Activated CD4-positive, alpha-beta T cell treated with anti-CD3 and anti-CD28 coated beads, Interleukin-2, Interleukin-4, amounts not matched to agents 100 ng/mL and 50 ng/mL, durations not matched to agents 16 hours and 8 hours (primary cell): ENCODE measurements around the gene VWCE.

Experiments used
- DNase-seq: peaks from one replicate; pipeline ENCODE4 v3.0.0-alpha.2; 2020; ENCODE audit warnings: low spot score

VWCE gene, protein sequence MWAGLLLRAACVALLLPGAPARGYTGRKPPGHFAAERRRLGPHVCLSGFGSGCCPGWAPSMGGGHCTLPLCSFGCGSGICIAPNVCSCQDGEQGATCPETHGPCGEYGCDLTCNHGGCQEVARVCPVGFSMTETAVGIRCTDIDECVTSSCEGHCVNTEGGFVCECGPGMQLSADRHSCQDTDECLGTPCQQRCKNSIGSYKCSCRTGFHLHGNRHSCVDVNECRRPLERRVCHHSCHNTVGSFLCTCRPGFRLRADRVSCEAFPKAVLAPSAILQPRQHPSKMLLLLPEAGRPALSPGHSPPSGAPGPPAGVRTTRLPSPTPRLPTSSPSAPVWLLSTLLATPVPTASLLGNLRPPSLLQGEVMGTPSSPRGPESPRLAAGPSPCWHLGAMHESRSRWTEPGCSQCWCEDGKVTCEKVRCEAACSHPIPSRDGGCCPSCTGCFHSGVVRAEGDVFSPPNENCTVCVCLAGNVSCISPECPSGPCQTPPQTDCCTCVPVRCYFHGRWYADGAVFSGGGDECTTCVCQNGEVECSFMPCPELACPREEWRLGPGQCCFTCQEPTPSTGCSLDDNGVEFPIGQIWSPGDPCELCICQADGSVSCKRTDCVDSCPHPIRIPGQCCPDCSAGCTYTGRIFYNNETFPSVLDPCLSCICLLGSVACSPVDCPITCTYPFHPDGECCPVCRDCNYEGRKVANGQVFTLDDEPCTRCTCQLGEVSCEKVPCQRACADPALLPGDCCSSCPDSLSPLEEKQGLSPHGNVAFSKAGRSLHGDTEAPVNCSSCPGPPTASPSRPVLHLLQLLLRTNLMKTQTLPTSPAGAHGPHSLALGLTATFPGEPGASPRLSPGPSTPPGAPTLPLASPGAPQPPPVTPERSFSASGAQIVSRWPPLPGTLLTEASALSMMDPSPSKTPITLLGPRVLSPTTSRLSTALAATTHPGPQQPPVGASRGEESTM

DNA sequence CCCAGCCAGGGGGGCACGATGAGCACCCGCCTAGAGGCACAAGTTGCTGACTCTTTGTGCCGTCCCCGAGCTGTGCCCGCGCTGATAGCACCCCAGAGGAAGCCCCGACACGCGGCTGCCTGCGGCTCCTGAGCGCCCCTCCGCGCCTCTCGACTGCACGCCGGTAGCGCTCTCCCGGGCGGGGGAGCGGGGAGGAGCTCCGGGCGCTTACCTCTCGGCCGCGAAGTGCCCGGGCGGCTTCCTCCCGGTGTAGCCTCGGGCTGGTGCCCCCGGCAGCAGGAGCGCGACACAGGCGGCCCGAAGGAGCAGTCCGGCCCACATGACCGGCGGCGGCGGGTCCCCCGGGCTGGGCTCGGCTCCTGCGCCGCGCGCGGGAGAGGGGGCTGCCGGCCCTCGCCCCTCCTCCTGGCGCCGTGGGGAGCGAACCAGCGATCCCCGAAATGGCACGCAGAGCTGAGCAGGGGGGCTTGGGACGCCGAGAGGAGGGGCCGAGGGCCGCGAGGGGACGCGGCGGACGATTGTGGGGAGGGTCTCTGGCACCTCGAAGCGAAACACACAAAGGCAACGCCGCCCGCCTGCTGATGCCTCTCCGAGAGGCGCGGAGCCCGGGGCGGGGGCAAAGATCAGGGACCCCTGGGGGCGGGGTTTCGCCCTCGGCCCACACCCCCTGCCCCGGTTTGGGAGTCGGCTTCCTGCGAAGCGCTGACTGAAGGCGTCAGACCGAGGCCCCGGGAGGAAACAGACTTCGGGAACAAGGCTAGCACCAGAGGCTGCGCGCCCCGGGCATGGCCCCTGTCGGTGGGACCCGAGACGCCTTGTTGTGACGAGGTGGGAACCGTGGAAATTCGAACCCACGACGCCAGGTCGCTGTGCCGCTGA lies at the start of gene VWCE:
Gene VWCE (minus strand): TSS at position 600 of the 879 bp plus-strand sequence. CDS start 279 bp downstream, at position 321.
- peak; percentile 76 for DNase-seq

DNA sequence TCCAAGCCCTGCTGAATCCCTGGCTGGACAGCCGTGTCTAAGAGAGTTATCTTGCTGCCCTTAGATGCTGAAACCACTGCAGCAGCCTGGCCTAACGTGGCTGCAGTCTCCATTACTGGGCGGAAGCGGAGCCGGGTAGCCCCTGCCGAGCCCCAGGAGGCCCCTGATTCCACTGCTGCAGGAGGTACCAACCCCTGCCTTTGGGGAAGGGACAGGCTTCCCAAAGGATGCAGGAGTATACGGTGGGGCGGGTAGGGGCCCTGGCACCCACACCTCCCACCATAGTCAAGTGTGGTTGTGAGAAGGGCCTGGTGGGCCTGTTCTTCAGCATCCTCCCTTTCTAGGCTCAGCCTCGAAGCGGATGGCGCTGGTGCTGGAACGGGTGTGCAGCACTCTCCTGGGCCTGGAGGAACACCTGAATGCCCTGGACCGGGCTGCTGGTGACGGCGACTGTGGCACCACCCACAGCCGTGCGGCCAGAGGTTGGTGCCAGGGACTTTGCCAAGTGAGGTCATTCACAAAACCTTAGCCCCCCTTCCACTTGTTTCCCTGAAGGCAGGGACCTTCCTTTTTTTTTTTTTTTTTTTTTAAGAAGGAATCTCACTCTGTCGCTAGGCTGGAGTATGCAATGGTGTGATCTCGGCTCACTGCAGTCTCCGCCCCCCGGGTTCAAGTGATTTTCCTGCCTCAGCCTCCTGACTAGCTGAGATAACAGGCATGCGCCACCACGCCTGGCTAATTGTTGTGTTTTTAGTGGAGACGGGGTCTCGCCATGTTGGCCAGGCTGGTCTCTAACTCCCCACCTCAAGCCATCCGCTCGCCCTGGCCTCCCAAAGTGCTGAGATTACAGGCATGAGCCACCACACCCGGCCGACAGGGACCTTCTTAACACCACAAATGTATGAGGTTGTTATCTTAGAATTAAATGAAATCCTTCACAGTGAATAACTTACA lies 49.0 kb upstream of the VWCE start:
- DNase-seq = no peak

DNA sequence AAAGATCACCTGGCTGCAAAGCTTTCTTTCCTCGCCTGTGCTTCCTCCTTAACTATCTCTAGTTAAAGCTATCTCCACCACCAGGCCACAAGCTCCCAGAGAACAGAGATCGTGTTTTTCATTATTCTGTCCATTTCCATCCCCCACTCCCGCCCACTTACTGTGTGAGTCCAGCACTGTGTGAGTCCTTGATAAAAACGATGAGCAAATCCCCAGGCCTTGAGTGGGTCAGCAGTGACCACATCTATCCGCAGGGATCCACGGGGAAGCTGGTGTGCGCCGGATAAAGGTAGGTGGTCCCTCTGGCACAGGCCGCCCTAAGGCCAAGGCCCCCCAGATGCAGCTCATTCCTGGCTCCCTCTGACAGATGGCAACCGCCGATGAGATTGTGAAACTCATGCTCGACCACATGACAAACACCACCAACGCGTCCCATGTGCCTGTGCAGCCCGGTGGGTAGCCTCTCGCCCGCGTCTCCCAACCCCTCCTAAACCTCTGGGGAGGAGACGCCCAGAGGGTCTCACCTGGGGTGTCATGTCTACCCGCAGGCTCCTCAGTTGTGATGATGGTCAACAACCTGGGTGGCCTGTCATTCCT lies 47.2 kb upstream of the VWCE start:
- DNase-seq = no peak

DNA sequence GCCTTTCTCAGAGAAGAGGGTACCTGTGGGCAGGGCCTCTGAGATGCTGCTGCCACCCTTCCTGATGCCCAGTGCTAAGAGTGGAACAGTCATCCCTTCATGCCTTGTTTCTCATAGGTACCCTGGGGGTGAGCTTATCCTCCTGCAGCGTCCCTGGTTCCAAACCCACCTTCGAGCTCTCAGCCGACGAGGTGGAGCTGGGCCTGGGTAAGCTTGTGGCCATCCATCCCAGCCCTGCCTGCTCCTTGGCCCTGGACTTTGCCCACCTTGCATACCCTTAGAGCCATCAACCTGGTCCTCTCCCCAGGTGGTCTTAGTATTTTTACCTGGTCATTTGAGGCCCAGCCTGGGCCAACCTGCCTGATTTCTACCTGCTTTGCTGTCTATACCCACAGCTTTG lies 46.6 kb upstream of the VWCE start:
- DNase-seq = no peak

DNA sequence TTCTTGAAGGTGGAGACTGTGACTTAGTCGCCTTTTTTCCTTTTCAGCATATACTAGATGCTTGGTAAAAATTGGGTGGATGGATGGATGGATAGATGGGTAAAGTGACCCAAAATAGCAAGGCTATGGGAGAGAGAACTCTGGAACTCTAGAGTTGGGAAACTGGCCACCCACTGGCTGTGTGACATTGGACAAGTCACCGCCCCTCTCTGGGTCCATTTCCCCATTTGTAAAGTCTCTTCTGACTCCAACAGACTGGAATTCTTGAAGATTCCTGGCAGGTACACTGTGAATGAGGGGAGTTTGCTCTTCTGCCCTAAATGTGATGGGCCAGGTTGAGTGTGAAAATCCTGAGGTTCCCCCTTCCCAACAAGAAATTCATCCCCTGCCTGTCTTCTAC lies 45.9 kb upstream of the VWCE start:
- DNase-seq = no peak

DNA sequence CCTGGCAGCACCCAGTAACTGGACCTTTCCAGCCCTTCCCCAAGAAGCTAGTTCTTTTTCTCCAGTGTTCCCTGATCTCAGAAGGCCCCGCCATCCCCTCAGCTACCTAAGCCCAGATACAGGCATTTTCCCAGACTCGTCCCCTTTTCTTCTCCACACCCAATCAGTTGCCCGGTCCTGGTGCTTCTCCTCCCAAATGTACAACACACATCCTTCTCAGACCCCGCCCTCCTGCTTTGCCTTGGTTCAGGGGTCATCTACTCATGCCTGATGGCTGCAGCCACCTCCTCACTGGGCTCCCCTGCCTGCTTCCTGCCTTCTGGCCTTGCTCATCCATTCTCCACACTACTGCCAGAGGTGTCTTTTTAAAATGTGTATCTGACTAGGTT lies 44.4 kb upstream of the VWCE start:
- DNase-seq = no peak

DNA sequence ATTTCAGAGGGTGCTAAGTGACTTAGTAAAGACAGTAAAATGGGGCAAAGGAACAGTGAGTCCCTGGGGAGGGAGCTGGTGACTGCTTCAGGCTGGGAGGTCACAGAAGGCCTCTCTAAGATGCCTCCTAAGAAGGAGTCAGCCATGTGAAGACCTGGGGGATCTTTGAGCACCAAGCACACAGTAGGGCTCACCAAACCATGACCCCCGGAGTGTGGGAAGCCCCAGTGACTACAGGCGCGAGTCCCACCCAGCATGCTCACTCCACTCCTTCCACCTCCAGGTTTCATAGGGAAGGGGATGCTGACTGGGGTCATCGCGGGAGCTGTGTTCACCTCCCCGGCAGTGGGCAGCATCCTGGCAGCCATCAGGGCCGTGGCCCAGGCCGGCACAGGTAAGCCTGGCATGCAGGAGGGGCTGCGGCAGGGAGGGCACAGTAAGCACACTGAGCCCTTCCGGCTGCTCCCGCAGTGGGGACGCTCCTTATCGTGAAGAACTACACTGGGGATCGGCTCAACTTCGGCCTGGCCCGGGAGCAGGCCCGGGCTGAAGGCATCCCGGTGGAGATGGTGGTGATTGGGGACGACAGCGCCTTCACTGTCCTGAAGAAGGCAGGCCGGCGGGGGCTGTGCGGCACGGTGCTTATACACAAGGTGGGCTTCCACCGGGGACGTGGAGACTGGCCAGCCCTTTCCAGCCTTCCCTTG lies 43.8 kb upstream of the VWCE start:
- no peak for DNase-seq

DNA sequence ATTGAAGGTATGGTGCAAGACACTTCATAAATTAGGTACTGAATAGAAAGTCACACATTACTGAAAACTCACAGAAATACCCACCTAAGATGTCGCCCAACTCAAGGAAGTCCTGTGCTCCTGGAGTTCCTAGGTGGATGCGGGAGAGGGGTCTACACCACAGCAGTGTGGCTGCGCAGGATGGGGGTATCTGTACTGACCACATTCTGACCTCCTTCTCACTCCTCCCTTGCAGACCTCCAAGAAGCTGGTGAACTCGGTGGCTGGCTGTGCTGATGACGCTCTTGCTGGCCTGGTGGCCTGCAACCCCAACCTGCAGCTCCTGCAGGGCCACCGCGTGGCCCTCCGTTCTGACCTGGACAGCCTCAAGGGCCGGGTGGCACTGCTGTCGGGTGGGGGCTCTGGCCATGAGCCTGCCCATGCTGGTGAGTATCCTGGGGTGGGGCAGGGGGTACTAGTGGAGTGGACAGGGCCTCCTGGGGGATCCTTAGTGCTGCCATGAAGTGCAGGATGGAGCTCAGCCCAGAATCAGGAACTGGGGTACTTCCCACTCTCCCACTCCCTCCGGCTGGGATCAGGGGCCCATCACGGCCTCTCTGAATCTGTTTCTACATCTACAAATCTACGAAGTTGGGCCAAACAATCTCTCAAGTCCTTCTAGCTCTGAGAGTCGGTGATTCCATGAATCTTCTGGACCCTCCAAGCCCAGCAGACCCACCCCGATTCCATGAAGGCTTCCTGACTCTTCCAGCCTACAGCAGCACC lies 42.8 kb upstream of the VWCE start:
- DNase-seq = no peak

DNA sequence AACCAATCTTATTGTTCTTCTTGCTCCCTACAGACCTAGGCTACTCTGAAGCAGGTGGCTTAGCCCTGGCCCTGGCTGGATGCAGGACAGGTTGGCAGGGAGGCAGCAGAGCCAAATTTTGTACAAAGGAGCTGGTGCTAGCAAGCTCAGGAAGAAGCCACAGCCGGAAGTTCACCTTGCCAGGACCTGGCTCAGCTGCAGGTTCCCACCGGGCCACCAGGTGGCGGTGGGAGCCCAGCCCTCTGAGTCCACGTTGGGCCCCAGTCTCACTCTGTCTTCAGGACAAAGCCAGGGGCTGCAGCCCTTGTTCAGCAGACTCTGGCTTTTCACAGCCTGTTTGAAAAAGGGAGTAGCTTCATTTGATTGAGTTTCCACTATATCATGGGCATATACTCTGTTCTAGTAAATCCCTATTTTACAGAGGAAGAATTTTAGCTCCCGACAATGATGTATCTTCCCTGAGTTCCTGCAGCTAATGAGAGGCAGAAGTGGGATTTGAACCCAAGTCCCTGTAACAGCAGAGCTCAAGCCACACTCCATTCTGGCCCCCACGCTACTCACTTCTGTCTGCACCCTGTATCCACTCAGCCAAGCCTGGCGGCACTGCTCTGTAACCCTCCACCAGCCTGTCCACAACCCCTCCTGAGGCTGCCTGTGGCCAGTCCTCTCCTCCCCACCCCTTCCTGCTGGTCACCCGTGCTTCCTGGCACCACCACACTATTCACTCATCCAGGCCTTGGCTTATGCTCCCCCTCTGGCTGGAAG lies 41.2 kb upstream of the VWCE start:
- peak; percentile 87 for DNase-seq

DNA sequence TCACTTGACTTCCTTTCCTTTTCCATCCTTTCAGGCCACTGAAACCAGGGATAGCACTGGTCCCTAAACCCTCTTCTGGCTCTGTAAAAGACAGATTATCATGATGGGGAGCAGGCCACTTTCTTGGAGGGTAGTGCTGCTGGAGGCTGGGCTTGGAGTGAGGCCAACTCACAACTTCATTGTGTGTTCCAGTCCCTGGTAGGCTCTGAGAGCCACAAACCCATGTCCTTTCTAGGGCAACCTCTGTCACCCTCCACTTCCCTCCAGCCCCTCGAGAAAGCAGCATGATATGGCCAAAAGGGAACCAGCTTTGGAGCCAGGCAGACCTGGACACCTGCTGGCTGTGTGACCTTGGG lies 40.2 kb upstream of the VWCE start:
- no peak for DNase-seq

DNA sequence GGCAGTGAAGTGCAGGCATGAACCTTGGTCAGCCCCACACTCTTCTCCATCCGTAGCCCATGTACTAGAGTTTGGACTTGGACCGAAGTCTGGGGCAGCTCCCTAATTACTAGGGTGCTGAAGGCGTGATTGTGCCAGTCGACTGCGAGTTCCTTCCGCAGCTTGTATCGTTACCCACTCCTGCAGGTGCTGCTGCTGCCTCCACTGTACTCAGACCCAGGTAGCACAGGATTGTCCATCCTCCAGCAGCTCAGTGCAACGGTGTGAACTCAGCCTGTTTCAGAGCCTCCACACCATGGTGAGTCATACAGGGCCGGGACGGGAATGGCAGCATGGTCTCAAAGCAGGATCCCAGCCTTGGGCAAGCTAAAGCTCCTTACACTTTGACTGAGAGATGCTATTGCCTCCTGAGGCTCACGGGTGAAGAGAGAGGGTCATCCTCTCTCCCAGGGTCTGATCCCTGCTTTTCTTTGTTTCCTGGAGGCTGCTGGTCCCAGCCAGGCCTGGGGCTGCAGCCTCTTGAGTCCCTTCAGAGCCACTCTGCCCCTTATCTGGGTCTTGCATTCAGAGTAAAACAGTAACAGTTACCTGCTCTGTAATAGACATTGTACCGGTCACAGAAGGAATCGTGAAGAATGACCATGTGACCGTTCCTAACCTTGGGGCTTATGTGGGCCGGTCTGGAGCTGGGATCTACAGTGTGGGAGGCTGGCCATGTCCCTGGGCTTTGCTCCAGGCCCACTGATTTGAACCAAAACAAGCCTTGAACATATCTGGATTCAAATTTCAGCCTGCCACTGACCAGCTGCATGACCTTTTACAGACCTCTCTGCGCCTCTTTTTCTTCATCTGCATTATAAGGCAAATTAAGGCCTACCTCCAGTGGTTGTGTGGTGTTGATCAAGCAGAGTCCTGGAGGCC lies 39.6 kb upstream of the VWCE start:
- DNase-seq = no peak

DNA sequence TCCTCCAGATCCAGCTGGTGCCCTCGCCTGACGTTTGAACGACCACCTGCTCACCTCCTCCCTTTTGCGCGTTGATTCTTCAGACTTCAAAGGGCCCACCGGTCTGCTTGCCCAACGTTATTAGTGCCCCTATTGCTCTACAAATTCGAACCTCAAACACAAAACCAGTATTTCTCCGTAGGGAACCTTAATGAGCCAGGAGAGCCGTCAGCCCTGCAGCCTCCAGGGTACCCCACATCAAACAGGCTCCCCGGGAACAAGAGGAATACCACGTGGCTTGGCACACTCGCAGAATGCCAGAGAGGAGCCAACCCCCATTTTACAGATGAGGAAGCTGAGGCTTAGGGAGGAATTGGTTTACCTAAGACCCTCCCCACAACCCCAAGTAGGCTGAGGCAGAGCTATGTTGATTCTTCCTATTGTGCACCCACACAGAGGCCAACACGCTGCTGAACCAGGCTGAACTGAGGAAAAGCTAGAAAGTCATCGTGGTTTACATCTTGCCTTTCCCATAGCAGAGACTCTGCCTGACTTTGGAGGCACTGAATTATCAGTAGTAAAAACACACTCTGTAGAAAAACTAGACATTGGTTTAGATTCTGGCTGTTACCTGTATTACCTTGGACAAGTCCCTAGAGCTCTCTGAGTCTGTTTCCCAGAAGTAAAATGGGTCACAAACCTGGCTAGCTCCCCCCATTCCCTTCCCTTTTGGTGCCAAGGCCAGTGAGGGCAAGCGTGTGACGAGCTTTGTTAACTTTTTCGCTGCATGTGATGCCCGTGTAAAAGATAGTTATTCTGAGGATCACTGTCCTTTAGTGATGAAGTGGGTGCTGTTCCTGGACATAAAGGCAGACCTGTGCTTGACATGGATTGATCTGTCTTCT lies 38.7 kb upstream of the VWCE start:
- DNase-seq = peak; percentile 14

DNA sequence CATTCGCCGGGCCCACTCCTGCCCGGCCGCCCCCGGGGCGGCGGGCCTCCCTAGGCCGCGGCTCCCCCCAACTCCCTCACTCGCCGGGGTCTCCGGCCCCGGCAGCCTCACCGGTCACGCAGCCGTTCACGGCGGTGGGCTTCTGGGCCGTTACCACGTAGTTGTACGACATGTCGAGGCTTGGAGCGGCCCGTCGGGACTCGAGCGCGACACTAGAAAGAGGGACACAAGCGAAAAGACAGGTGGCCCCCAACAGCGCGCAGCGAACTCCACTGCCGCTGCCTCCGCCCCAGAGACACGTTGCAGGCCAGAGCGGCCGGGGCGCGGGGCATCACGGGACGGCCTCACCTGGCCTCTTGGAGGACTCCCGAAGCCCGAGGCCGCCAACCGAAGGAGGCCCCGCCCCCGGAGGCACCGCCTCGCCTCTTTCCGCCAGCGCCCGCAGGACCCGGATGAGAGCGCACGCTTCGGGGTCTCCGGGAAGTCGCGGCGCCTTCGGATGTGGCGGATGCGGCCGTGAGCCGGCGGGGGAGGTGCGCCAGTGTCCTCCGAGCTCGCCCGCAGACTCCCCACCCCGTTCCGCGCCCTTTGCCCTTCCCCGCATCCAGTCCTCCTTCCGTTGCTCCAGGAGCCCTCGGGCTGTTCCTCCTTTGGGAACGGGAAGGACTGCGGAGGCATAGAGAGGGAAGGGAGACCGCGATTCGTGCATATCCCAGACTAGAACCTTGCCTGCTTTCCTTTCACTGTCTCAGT lies 37.9 kb upstream of the VWCE start, which contains the start of the genes DDB1 and TKFC:
Gene DDB1 (minus strand): TSS at position 309 of the 753 bp plus-strand sequence. CDS start 137 bp downstream, at position 172.
Gene TKFC (plus strand): TSS at position 432 of the 753 bp plus-strand sequence. CDS start 1,501 bp downstream, outside the sequence.
- peak; percentile 98 for DNase-seq

DNA sequence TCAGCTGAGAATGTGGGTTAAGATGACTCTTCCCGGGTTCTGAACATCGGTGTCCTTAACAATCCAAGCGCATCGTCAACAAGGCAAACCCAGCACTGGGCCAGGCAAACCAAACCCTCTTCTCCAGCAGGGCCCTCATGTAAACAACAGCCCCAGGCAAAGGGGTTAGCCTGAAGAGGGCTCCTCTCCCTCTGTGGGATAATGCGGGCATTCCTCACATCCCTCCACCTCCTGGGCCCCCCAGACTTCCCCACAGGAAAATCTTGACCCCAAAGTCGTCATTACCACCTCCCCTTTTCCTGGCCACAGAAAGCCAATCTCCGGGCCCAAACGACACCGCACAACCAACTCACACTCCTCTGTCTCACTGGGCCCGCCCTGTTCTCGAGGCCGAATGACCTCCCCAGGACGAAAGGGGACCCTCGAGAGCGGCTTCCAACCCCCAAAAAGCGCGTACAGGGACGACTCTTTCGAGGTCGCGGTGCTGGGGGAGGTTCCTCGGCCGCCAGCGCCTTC lies 37.2 kb upstream of the VWCE start:
- no peak for DNase-seq

DNA sequence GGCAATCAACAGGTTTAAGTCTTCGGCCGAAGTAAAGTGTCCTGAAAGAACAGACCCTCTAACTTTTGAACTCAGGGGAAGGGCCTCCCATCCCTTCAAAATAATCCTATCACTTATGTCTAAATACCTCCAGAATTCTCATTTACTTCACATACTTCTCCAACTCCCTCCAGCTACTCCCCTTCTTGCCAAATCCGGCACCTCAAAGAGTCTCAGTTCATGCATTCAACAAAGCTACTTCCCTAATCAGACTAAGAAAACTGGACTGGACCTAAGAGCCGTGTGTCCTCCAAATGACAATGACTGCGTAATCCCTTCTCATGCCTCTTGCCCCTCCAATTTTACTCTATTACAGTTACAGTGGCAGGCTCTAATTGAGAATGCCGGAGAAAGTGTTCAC lies 36.5 kb upstream of the VWCE start:
- DNase-seq = no peak
